ENCODE results near the gene NDOR1. TPM values are rescaled to one million over a fixed set of nuclear protein-coding genes. Genes with fewer than 3 reads are reported as not detected.

The NDOR1 gene
- total and polyA plus RNA-seq, 5 donors from 2014 or later: 3.9 to 30.0 (median 5.3) TPM

DNA sequence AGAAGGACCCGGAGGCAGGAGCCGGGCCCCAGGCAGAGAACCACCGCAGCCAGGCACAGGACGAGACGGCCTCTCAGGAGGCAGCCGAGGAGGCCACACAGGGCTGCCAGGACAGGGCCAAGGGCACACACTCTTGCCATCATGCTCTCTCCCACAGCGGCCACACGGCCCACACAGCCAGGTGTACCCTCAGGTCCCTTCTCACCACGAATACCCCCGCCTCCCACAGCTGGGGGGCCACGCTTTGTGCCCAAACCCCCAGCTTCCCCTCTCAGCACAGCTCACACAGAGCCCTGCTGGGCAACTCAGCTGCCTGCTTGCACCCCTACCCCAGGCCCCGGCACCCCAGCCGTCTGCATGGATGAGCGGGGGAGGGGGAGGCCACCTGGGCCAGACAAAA lies 11.7 kb upstream of the NDOR1 start:
- Mint-ChIP-seq H3K36me3 (no peaks in the 10 kb centered on the region), H3K9me3 (no peaks in the 10 kb centered on the region), H3K27me3 (no peaks in the 10 kb centered on the region), H3K4me3 (peak overlapping the region in 1 of 4 donors; percentile 51), H3K4me1 (peaks cover 0 to 19% (median 0%) of the 10 kb centered on the region in 4 donors), H3K27ac (no peak overlapping the region)
- Histone ChIP-seq H3K4me1 (ENCODE audit: control insufficient read depth, insufficient read depth, low read length, poor library complexity, severe bottlenecking) (peaks cover 15% of the 10 kb centered on the region), H3K4me3 (ENCODE audit: low read depth, low read length) (no peak overlapping the region), H3K27ac (ENCODE audit: insufficient read depth, low read length, poor library complexity, severe bottlenecking) (no peak overlapping the region), H3K36me3 (ENCODE audit: control insufficient read depth, insufficient read depth, low read length) (peaks cover 4% of the 10 kb centered on the region), H3K9me3 (ENCODE audit: control insufficient read depth in 2 of 2, low read length in 2 of 2) (no peaks in the 10 kb centered on the region), H3K27me3 (ENCODE audit: control insufficient read depth, insufficient read depth, low read length) (no peaks in the 10 kb centered on the region)
- ATAC-seq (ENCODE audit: low read depth in 2 of 2) (no peak), DNase-seq (no peak)

DNA sequence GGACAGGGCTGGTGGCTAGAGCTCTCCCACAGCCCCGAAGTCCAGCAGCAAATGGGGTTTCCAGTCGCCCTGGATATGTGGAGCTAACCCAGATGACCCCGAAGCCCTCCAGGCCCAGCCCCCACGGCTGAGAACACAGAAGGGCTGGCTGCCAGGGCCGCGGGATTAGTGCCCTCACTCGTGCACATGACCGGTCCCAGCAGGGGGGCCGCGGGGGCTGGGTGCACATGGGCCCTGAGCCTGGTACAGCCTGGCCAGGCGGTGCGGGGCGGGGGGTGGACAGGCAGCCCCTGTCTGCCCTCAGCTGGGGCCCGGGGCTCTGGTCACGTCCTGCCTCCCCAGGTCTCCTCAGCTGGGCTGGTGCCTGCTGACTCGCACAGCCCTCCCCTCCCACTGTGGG lies 11.1 kb upstream of the NDOR1 start:
- H3K9me3 ChIP-seq (ENCODE audit: control insufficient read depth in 2 of 2, low read length in 2 of 2): no peaks in the 10 kb centered on the region
- Mint-ChIP-seq H3K9me3 (no peaks in the 10 kb centered on the region), H3K27me3 (no peaks in the 10 kb centered on the region), H3K27ac (no peak overlapping the region), H3K4me1 (peaks cover 0 to 14% (median 0%) of the 10 kb centered on the region in 4 donors), H3K36me3 (no peaks in the 10 kb centered on the region), H3K4me3 (no peak overlapping the region)
- H3K4me1 ChIP-seq (ENCODE audit: control insufficient read depth, insufficient read depth, low read length, poor library complexity, severe bottlenecking): peaks cover 13% of the 10 kb centered on the region
- H3K36me3 ChIP-seq (ENCODE audit: control insufficient read depth, insufficient read depth, low read length): peaks cover 4% of the 10 kb centered on the region
- no peak overlapping the region for H3K27ac ChIP-seq (ENCODE audit: insufficient read depth, low read length, poor library complexity, severe bottlenecking)
- no peak overlapping the region for H3K4me3 ChIP-seq (ENCODE audit: low read depth, low read length)
- no peak for DNase-seq
- no peaks in the 10 kb centered on the region for H3K27me3 ChIP-seq (ENCODE audit: control insufficient read depth, insufficient read depth, low read length)
- ATAC-seq (ENCODE audit: low read depth in 2 of 2): no peak

DNA sequence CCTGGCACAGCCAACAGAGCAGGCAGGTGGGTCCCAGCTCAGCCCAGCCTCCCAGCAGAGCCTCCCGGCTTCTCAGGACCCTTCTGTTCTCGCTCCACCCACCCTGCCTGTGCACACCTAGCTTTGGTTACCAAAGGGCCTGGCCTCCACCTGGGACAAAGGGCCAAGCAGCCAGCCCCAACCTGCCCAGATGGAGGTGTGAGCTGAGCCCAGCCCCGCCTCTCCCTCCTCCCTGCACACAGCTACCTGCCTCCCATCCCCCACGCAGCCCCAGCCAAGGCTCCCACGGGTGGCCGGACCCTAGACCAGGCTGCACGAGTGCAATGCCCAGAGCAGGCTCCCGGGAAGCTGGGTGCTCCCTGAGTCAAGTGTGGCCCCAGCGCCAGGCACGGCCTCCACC lies 10.6 kb upstream of the NDOR1 start:
- Mint-ChIP-seq H3K27ac (no peak overlapping the region), H3K4me1 (peaks cover 0 to 13% (median 0%) of the 10 kb centered on the region in 4 donors), H3K4me3 (no peak overlapping the region), H3K9me3 (no peaks in the 10 kb centered on the region), H3K27me3 (no peaks in the 10 kb centered on the region), H3K36me3 (no peaks in the 10 kb centered on the region)
- ATAC-seq (ENCODE audit: low read depth in 2 of 2) (no peak), DNase-seq (no peak)
- Histone ChIP-seq H3K36me3 (ENCODE audit: control insufficient read depth, insufficient read depth, low read length) (peaks cover 4% of the 10 kb centered on the region), H3K9me3 (ENCODE audit: control insufficient read depth in 2 of 2, low read length in 2 of 2) (no peaks in the 10 kb centered on the region), H3K27me3 (ENCODE audit: control insufficient read depth, insufficient read depth, low read length) (no peaks in the 10 kb centered on the region), H3K27ac (ENCODE audit: insufficient read depth, low read length, poor library complexity, severe bottlenecking) (no peak overlapping the region), H3K4me1 (ENCODE audit: control insufficient read depth, insufficient read depth, low read length, poor library complexity, severe bottlenecking) (peaks cover 12% of the 10 kb centered on the region), H3K4me3 (ENCODE audit: low read depth, low read length) (no peak overlapping the region)

DNA sequence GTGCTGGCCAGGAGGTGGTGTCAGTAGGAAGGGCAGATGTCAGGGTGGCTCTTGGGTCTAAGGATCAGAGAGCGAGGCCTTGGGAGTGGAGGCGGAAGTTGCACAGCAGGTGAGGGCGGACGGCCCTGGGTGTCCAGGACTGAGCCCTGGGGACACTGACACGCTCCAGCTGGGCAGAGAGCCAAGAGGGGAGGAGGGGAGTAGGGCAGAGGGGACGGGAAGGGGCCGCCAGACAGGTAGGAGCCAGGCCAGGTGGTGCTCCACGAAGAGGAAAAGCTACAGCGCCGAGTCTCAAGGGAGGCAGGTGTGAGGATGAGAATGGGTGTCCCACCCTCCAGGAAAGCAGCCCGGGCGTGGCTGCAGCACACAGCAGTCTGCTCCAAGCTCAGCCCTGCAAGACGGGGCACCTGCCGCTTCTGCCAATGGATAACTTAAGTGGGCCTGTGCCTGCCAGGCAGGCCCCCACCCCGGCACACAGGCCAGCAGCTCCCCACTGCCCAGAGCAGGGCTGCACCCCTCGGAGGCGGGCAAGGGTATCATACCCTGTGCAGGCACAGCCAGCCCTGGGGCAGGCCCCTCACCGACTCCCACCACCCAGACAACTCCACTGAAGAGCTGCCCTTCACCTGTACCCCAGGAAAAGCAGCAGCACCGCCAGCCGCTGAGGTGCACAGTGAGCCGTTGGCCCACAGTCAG lies 9.8 kb upstream of the NDOR1 start:
- H3K27me3 Mint-ChIP-seq: no peaks in the 10 kb centered on the region
- H3K9me3 Mint-ChIP-seq: no peaks in the 10 kb centered on the region
- H3K4me3 Mint-ChIP-seq: peak overlapping the region in 1 of 4 donors; percentile 25
- DNase-seq: no peak
- no peaks in the 10 kb centered on the region for H3K36me3 ChIP-seq (ENCODE audit: control insufficient read depth, insufficient read depth, low read length)
- ATAC-seq (ENCODE audit: low read depth in 2 of 2): no peak
- no peaks in the 10 kb centered on the region for H3K27me3 ChIP-seq (ENCODE audit: control insufficient read depth, insufficient read depth, low read length)
- no peak overlapping the region for H3K27ac ChIP-seq (ENCODE audit: insufficient read depth, low read length, poor library complexity, severe bottlenecking)
- H3K36me3 Mint-ChIP-seq: no peaks in the 10 kb centered on the region
- H3K4me3 ChIP-seq (ENCODE audit: low read depth, low read length): no peak overlapping the region
- no peak overlapping the region for H3K27ac Mint-ChIP-seq
- H3K4me1 Mint-ChIP-seq: peaks cover 0 to 10% (median under 1%) of the 10 kb centered on the region in 4 donors
- peaks cover 8% of the 10 kb centered on the region for H3K4me1 ChIP-seq (ENCODE audit: control insufficient read depth, insufficient read depth, low read length, poor library complexity, severe bottlenecking)
- no peaks in the 10 kb centered on the region for H3K9me3 ChIP-seq (ENCODE audit: control insufficient read depth in 2 of 2, low read length in 2 of 2)

DNA sequence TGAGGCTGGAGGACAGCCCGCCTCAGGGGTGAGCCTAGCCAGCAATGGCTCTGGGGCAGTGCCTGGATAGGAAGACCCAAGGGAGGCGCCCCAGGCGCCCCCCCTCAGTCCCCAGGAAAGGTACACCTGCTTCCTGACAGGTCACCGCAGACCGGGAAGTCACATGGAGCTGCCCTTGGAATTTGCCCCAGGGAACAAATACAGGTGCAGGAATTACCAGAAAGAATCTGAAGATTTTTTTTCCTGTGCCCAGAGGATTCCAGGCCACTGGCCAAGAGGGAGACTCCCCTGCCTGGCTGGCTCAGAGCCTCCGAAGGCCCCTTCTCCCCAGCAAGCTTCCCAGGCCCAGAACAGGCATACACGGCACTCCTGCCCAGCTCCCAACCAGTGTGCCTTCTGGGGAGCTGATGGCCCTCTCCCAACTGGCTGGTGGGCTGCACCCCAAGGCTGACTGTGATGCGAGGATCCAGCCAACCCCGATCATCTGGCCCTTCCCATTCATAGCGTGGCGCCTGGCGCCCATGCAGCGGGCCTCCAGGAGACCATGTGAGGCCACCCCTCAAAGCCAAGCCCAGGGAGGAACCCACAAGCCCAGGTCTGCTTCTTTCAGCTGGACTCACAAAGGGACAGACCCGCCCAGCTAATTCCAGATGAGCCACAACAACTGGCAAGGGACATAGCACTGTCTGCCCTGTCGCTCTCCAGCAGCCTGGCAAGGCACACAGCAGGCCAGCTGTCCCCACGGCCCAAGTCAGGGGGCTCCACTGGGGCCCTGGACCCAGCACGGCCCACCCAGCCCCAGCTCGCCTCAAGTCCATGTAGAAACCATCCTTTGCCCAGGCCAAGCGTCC lies 7.2 kb upstream of the NDOR1 start:
- H3K27me3 Mint-ChIP-seq: no peaks in the 10 kb centered on the region

DNA sequence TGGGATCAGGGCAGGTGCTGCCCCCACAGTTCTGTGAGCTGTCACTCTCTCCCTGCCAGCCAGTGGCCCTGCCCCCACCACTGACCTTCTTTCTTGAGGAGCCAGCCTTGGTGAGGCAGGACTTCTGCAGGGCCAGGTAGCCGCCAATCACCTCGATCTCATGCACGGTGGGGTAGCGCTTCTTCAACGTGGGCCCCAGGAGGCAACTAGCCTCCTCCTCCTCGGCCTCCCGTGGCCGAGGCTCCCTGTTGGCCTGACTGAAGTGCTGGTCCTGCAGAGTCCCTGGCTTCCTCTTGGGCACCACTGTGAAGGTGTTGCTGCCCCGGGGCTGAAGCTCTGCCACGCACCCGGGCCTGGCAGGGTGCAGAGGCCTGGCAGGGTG lies 6.6 kb upstream of the NDOR1 start:
- Histone ChIP-seq H3K4me3 (ENCODE audit: low read depth, low read length) (no peak overlapping the region), H3K4me1 (ENCODE audit: control insufficient read depth, insufficient read depth, low read length, poor library complexity, severe bottlenecking) (peaks cover 20% of the 10 kb centered on the region), H3K9me3 (ENCODE audit: control insufficient read depth in 2 of 2, low read length in 2 of 2) (no peaks in the 10 kb centered on the region), H3K27me3 (ENCODE audit: control insufficient read depth, insufficient read depth, low read length) (no peaks in the 10 kb centered on the region), H3K27ac (ENCODE audit: insufficient read depth, low read length, poor library complexity, severe bottlenecking) (no peak overlapping the region), H3K36me3 (ENCODE audit: control insufficient read depth, insufficient read depth, low read length) (no peaks in the 10 kb centered on the region)
- Mint-ChIP-seq H3K36me3 (no peaks in the 10 kb centered on the region), H3K4me1 (peaks cover 0 to 30% (median 7%) of the 10 kb centered on the region in 4 donors), H3K4me3 (peak overlapping the region; percentile 29 to 71 (median 58)), H3K27ac (no peak overlapping the region), H3K27me3 (no peaks in the 10 kb centered on the region), H3K9me3 (no peaks in the 10 kb centered on the region)
- ATAC-seq (ENCODE audit: low read depth in 2 of 2): no peak
- no peak for DNase-seq

More for the DNA sequence above, 7.2 kb upstream of the NDOR1 start:
- Mint-ChIP-seq H3K27ac (no peak overlapping the region), H3K9me3 (no peaks in the 10 kb centered on the region), H3K4me3 (peak overlapping the region; percentile 29 to 71 (median 58)), H3K4me1 (peaks cover 0 to 25% (median 7%) of the 10 kb centered on the region in 4 donors), H3K36me3 (no peaks in the 10 kb centered on the region)
- Histone ChIP-seq H3K27ac (ENCODE audit: insufficient read depth, low read length, poor library complexity, severe bottlenecking) (no peak overlapping the region), H3K9me3 (ENCODE audit: control insufficient read depth in 2 of 2, low read length in 2 of 2) (no peaks in the 10 kb centered on the region), H3K27me3 (ENCODE audit: control insufficient read depth, insufficient read depth, low read length) (no peaks in the 10 kb centered on the region), H3K4me3 (ENCODE audit: low read depth, low read length) (no peak overlapping the region), H3K4me1 (ENCODE audit: control insufficient read depth, insufficient read depth, low read length, poor library complexity, severe bottlenecking) (peaks cover 15% of the 10 kb centered on the region), H3K36me3 (ENCODE audit: control insufficient read depth, insufficient read depth, low read length) (no peaks in the 10 kb centered on the region)
- no peak for ATAC-seq (ENCODE audit: low read depth in 2 of 2)
- DNase-seq: no peak

DNA sequence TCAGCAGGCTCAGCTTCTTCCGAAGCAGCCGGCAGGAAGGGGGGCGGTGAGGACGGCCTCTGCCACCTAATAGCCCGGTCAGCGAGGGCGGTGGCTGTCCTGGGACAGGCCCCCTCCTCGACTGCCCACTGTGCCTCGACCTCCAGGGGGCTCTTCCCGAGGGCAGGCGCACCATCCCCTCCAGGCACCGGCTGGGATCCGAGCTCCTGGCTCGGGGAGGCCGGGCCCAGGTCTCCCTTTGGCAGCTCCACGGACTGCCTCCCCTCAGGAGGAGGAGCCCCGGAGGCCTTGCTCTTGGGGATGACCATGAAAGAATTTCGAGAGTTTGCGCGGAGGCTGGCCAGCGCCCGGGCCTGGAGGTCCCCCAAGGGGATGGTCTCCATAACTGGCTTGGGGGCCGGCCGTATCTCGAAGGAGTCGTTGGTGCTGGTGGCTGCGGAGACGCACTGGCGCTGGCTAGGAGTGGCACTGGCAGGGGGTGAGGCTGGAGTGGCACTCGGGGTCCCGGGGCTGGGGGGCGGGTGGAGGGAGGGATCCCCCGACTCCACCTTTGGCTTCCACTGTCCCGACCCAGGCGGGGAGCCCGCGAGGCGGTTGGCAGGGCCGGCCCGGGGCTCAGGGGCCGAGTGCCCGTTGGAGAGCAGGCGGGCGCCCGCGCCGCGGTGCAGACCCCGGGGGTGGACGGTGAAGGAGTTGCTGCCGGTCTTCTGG lies 5.9 kb upstream of the NDOR1 start:
- Mint-ChIP-seq H3K4me3 (peak overlapping the region in 3 of 4 donors; percentile 32 to 85 (median 81)), H3K9me3 (no peaks in the 10 kb centered on the region), H3K27me3 (no peaks in the 10 kb centered on the region), H3K27ac (no peak overlapping the region), H3K36me3 (no peaks in the 10 kb centered on the region), H3K4me1 (peaks cover 0 to 37% (median 12%) of the 10 kb centered on the region in 4 donors)
- Histone ChIP-seq H3K4me3 (ENCODE audit: low read depth, low read length) (no peak overlapping the region), H3K4me1 (ENCODE audit: control insufficient read depth, insufficient read depth, low read length, poor library complexity, severe bottlenecking) (peaks cover 27% of the 10 kb centered on the region), H3K36me3 (ENCODE audit: control insufficient read depth, insufficient read depth, low read length) (no peaks in the 10 kb centered on the region), H3K27me3 (ENCODE audit: control insufficient read depth, insufficient read depth, low read length) (no peaks in the 10 kb centered on the region), H3K9me3 (ENCODE audit: control insufficient read depth in 2 of 2, low read length in 2 of 2) (no peaks in the 10 kb centered on the region), H3K27ac (ENCODE audit: insufficient read depth, low read length, poor library complexity, severe bottlenecking) (no peak overlapping the region)
- no peak for DNase-seq
- no peak for ATAC-seq (ENCODE audit: low read depth in 2 of 2)

Measured in CD4-positive, CD25-positive, alpha-beta regulatory T cell (primary cell).